ENCODE results near the gene TNS3. TPM values are rescaled to one million over a fixed set of nuclear protein-coding genes. Genes with fewer than 3 reads are reported as not detected.
A peak's percentile ranks its signal among the peaks of the same experiment; 100 is the strongest.

Gene TNS3
- total RNA-seq, 1 experiment from 2014 or later = 9.5 TPM

- no peaks in the 10 kb centered on the region for H3K4me1 ChIP-seq (ENCODE audit: insufficient read depth, low read length)
- H3K56ac ChIP-seq (ENCODE audit: insufficient read length, low read depth, low read length) = no peak overlapping the region
- no peak overlapping the region for H3K4ac ChIP-seq (ENCODE audit: low read depth, low read length)
- Mint-ChIP-seq H3K4me3 (no peak overlapping the region), H3K36me3 (ENCODE audit: insufficient read depth in 1 of 3, low read depth in 3 of 3) (peaks cover 0 to 9% (median 2%) of the 10 kb centered on the region in 3 experiments; a peak in 3 of 7 replicates), H3K27ac (peak overlapping the region in 1 of 3 experiments; percentile 38; a peak in 1 of 7 replicates), H3K9me3 (no peaks in the 10 kb centered on the region), H3K27me3 (ENCODE audit: low read depth) (peaks cover 8% of the 10 kb centered on the region), H3K4me1 (peaks cover 5 to 13% of the 10 kb centered on the region in 2 experiments; a peak in 3 of 4 replicates)
- no peaks in the 10 kb centered on the region for H3K9me3 ChIP-seq (ENCODE audit: control insufficient read depth, low read depth, low read length)
- H2BK15ac ChIP-seq (ENCODE audit: low read depth, low read length) = no peak overlapping the region; the same call in 1 of the 2 replicates
- H3K9ac ChIP-seq (ENCODE audit: extremely low read depth, insufficient read length, low read length) = no peak overlapping the region
- no peaks in the 10 kb centered on the region for H3K27me3 ChIP-seq (ENCODE audit: insufficient read depth, low read length)
- no peak overlapping the region for H4K8ac ChIP-seq (replicated peaks; ENCODE audit: insufficient read length, low read depth, low read length)
- no peak overlapping the region for H3K14ac ChIP-seq (ENCODE audit: insufficient read depth, low read length)
- H4K20me1 ChIP-seq (ENCODE audit: control insufficient read depth, insufficient read depth, insufficient read length) = no peaks in the 10 kb centered on the region
- no peak overlapping the region for H2BK120ac ChIP-seq (ENCODE audit: low read depth, low read length, poor library complexity, severe bottlenecking)
- no peak overlapping the region for H2AFZ ChIP-seq (ENCODE audit: low read length)
- DNase-seq = no peak
- peaks cover 2% of the 10 kb centered on the region for H3K23me2 ChIP-seq (ENCODE audit: insufficient read length, low read depth, low read length, poor library complexity, severe bottlenecking)
- no peak overlapping the region for H2AK5ac ChIP-seq (ENCODE audit: insufficient read length, low read length)
- TF ChIP-seq, protein P1, sequence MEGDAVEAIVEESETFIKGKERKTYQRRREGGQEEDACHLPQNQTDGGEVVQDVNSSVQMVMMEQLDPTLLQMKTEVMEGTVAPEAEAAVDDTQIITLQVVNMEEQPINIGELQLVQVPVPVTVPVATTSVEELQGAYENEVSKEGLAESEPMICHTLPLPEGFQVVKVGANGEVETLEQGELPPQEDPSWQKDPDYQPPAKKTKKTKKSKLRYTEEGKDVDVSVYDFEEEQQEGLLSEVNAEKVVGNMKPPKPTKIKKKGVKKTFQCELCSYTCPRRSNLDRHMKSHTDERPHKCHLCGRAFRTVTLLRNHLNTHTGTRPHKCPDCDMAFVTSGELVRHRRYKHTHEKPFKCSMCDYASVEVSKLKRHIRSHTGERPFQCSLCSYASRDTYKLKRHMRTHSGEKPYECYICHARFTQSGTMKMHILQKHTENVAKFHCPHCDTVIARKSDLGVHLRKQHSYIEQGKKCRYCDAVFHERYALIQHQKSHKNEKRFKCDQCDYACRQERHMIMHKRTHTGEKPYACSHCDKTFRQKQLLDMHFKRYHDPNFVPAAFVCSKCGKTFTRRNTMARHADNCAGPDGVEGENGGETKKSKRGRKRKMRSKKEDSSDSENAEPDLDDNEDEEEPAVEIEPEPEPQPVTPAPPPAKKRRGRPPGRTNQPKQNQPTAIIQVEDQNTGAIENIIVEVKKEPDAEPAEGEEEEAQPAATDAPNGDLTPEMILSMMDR (conservative IDR thresholded peaks at IDR 0.05) = no peak
- H3K23ac ChIP-seq (ENCODE audit: insufficient read length, low read depth, low read length) = no peak overlapping the region
- no peak overlapping the region for H3K27ac ChIP-seq (ENCODE audit: insufficient read length, low read depth, low read length)
- no CpG with 5 or more reads among the region's 14 CpGs for WGBS (ENCODE audit: extremely low coverage, insufficient read length, low lambda C conversion rate)
- no peak overlapping the region for H2BK5ac ChIP-seq (ENCODE audit: insufficient read length, low read length)
- H3K79me2 ChIP-seq (ENCODE audit: insufficient read depth, low read length) = no peaks in the 10 kb centered on the region
- H2BK20ac ChIP-seq (ENCODE audit: low read depth, low read length, poor library complexity, severe bottlenecking) = no peak overlapping the region
- no peak overlapping the region for H3T11ph ChIP-seq (ENCODE audit: low read length)
- no peak overlapping the region for H4K5ac ChIP-seq (ENCODE audit: insufficient read length, low read depth, low read length)
- H4K91ac ChIP-seq (ENCODE audit: insufficient read length, low read depth, low read length) = no peak overlapping the region
- H3K18ac ChIP-seq (ENCODE audit: insufficient read length, low read depth, low read length) = no peak overlapping the region
- H3K79me1 ChIP-seq (ENCODE audit: insufficient read depth, low read depth, low read length, poor library complexity, severe bottlenecking) = no peaks in the 10 kb centered on the region
- H2BK12ac ChIP-seq (ENCODE audit: insufficient read length, low read depth, low read length) = no peak overlapping the region
- H3K4me2 ChIP-seq (ENCODE audit: insufficient read depth, insufficient read length, low read length) = no peak overlapping the region
Measured at GRCh38 chr7:47506382-47507339, 75.2 kb downstream of the TNS3 start.
